HCT116 (cell line): Measurements from ENCODE around the gene PLPP7.

Experiments used
- ATF3 ChIP-seq: IDR thresholded peaks from 2 replicates; pipeline ENCODE4 v1.6.1; 2012
- CBX3 ChIP-seq: IDR thresholded peaks from 2 replicates; pipeline ENCODE4 v1.6.1; 2012; ENCODE audit warnings: low read depth
- CEBPB ChIP-seq: IDR thresholded peaks from 2 replicates; pipeline ENCODE4 v1.6.1; 2012; ENCODE audit warnings: low read depth
- CTCF ChIP-seq, 3 experiments: fragments of 200-600 bp in 1 of 3; sonication (generic) in 1 of 3; IDR thresholded peaks in 2 of 3; conservative IDR thresholded peaks in 1 of 3; 2 replicates each; pipeline ENCODE4 v1.5.1; 2012 to 2017; ENCODE audit warnings: low read depth in 2 of 3, low read length in 2 of 3, antibody characterized with exemption in 1 of 3, borderline replicate concordance in 1 of 3, control low read depth in 1 of 3, mild to moderate bottlenecking in 1 of 3, mixed read lengths in 1 of 3, mixed run types in 1 of 3, moderate library complexity in 1 of 3; ENCODE audit not compliant: insufficient read depth in 1 of 3
- EZH2 ChIP-seq: fragments of 200-600 bp; sonication (generic); IDR thresholded peaks from 2 replicates; pipeline ENCODE4 v1.6.1; 2017; ENCODE audit warnings: antibody characterized with exemption, mixed run types
- EZH2phosphoT487 ChIP-seq: fragments of 200-600 bp; IDR thresholded peaks from 2 replicates; pipeline ENCODE4 v1.6.1; 2018; ENCODE audit warnings: antibody characterized with exemption, borderline replicate concordance
- JUND ChIP-seq: IDR thresholded peaks from 2 replicates; pipeline ENCODE4 v1.6.1; 2012
- POLR2A ChIP-seq: IDR thresholded peaks from 2 replicates; pipeline ENCODE4 v1.7.0; 2011; ENCODE audit warnings: borderline replicate concordance; ENCODE audit not compliant: insufficient read depth, insufficient read length; ENCODE audit errors: extremely low read depth
- POLR2AphosphoS5 ChIP-seq: IDR thresholded peaks from 2 replicates; pipeline ENCODE4 v1.6.1; 2011; ENCODE audit warnings: mild to moderate bottlenecking, low read depth, low read length, moderate library complexity
- REST ChIP-seq: IDR thresholded peaks from 2 replicates; pipeline ENCODE4 v1.6.1; 2012; ENCODE audit warnings: low read depth
- SIN3A ChIP-seq: IDR thresholded peaks from 2 replicates; pipeline ENCODE4 v1.6.1; 2012; ENCODE audit warnings: low read depth
- SP1 ChIP-seq: IDR thresholded peaks from 2 replicates; pipeline ENCODE4 v1.6.1; 2012; ENCODE audit warnings: low read depth
- ZNF274 ChIP-seq: fragments of 200-500 bp; sonication (Bioruptor generic); IDR thresholded peaks from 2 replicates; pipeline ENCODE4 v1.6.1; 2014; ENCODE audit warnings: mild to moderate bottlenecking, low read depth, low read length, inconsistent platforms

- no peak for TF ChIP-seq POLR2A
- no peak for TF ChIP-seq ATF3
- TF ChIP-seq CTCF (IDR thresholded peaks at IDR 0.05 in 2 of 3, conservative IDR thresholded peaks at IDR 0.05 in 1 of 3; ENCODE audit: borderline replicate concordance in 1 of 3, insufficient read depth in 1 of 3, low read depth in 2 of 3, low read length in 2 of 3) = no peak
- TF ChIP-seq REST = no peak
- TF ChIP-seq CEBPB = no peak
- no peak for TF ChIP-seq CBX3
- no peak for TF ChIP-seq SIN3A
- TF ChIP-seq EZH2phosphoT487 = no peak
- TF ChIP-seq POLR2AphosphoS5 = no peak
- TF ChIP-seq EZH2 = no peak
- no peak for TF ChIP-seq SP1
- TF ChIP-seq JUND = no peak
- no peak for TF ChIP-seq ZNF274
These were observed 19.1 kb upstream of the PLPP7 start for GRCh38 chr9:131270171-131271015.
